Measurements from ENCODE around the gene PODNL1.

GRCh38 chr19:13890136-13890535 lies 48.1 kb downstream of the PODNL1 start:
- no peak for TF ChIP-seq POLR2A (IDR thresholded peaks at IDR 0.05)
- no peak for TF ChIP-seq CTCF (IDR thresholded peaks at IDR 0.05)

Measured in upper lobe of left lung (tissue), 4 donors.